ENCODE measurements around the gene MAP4K1.
"Not testable (repeated sequence)": the region's sequence is repeated elsewhere in the genome, so short reads cannot be mapped to it uniquely, and the experiment has no call there.

The MAP4K1 gene

DNA sequence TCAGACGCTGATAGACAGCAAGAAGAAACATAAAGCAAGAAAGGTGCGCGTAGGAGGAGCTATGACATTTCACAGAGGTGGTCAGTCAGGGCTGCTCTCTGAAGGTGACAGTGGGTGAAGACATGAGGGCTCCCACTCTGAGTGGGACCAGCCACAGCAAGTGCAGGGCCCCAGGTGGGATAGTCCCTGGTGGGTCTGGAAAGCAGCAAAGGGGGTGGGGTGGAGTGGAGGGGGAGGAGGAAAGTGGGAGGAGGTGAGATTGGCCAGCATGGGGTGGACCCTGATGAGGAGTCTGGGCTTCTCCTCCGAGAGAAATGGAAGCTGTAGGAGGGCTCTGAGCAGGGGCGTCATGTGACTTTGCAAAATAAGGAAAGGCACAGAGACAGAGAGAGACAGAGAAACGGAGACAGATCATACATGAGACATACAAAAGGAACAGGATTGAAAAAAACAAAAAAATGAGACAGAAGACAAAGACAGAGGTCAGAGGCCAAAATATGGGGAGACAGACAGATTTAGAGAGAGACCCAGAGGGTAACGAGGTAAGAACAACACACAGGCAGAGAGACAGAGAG is 2.7 kb downstream of the MAP4K1 start:
- TF ChIP-seq EZH2 (optimal IDR thresholded peaks at IDR 0.05; ENCODE audit: low read depth, low read length) = no peak
- TF ChIP-seq, protein P1, sequence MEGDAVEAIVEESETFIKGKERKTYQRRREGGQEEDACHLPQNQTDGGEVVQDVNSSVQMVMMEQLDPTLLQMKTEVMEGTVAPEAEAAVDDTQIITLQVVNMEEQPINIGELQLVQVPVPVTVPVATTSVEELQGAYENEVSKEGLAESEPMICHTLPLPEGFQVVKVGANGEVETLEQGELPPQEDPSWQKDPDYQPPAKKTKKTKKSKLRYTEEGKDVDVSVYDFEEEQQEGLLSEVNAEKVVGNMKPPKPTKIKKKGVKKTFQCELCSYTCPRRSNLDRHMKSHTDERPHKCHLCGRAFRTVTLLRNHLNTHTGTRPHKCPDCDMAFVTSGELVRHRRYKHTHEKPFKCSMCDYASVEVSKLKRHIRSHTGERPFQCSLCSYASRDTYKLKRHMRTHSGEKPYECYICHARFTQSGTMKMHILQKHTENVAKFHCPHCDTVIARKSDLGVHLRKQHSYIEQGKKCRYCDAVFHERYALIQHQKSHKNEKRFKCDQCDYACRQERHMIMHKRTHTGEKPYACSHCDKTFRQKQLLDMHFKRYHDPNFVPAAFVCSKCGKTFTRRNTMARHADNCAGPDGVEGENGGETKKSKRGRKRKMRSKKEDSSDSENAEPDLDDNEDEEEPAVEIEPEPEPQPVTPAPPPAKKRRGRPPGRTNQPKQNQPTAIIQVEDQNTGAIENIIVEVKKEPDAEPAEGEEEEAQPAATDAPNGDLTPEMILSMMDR (IDR thresholded peaks at IDR 0.05; ENCODE audit: low read length) = no peak
- TF ChIP-seq EZH2phosphoT487 (IDR thresholded peaks at IDR 0.05; ENCODE audit: low read length) = no peak
- peaks cover 13% of the 10 kb centered on the region for H3F3A ChIP-seq (ENCODE audit: insufficient read depth, low read length)
- no peaks in the 10 kb centered on the region for H4K20me1 ChIP-seq (ENCODE audit: insufficient read depth, low read length)
- no peak overlapping the region for H3K27ac ChIP-seq (ENCODE audit: low read length)
- H3K27me3 ChIP-seq (replicated peaks; ENCODE audit: insufficient read depth, low read length) = no peaks in the 10 kb centered on the region
- H3K9me3 ChIP-seq (replicated peaks; ENCODE audit: insufficient read depth, low read length) = no peaks in the 10 kb centered on the region
- no peaks in the 10 kb centered on the region for H3K9me2 ChIP-seq (replicated peaks; ENCODE audit: insufficient read depth, low read length)
- peaks cover 14% of the 10 kb centered on the region for H3K4me1 ChIP-seq (ENCODE audit: low read length)
- peaks cover 39% of the 10 kb centered on the region for H3K79me2 ChIP-seq (ENCODE audit: low read length)
- H2AFZ ChIP-seq (ENCODE audit: low read length) = no peak overlapping the region
- H3K36me3 ChIP-seq (replicated peaks; ENCODE audit: insufficient read depth, low read length) = no peaks in the 10 kb centered on the region
- H3K9ac ChIP-seq (ENCODE audit: low read length) = no peak overlapping the region
- no peak for DNase-seq
- H3K4me2 ChIP-seq (ENCODE audit: low read depth, low read length) = no peak overlapping the region
- no peak overlapping the region for H3K4me3 ChIP-seq (ENCODE audit: low read length)

GRCh38 chr19:38614289-38614688 is 3.5 kb downstream of the MAP4K1 start:
- H3K36me3 ChIP-seq (replicated peaks; ENCODE audit: insufficient read depth, low read length) = no peaks in the 10 kb centered on the region

DNA sequence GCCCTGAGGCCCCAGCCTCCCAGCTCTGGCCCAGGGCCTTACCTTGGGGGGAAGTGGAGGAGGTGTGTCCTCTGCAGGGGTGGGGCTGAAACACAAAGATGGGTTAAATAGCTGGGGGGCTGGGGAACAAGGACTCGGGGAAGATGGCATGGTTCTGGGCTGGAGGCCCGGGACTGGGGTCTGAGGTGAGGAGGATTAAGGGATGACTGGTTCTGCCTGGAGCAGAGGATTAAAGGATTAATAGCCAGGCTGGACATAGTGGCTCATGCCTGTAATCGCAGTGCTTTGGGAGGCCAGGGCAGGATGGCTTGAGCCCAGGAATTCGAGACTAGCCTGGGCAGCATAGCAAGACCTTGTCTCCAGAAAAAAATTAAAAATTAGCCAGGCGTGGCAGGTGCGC is 11.6 kb downstream of the MAP4K1 start:
- Histone ChIP-seq H3K9me2 (replicated peaks; ENCODE audit: insufficient read depth, low read length) (no peaks in the 10 kb centered on the region), H2AFZ (ENCODE audit: low read length) (no peak overlapping the region), H3K27ac (ENCODE audit: low read length) (no peak overlapping the region), H3K9me3 (replicated peaks; ENCODE audit: insufficient read depth, low read length) (no peaks in the 10 kb centered on the region), H3K36me3 (replicated peaks; ENCODE audit: insufficient read depth, low read length) (no peaks in the 10 kb centered on the region), H3K4me2 (ENCODE audit: low read depth, low read length) (no peak overlapping the region), H3K4me1 (ENCODE audit: low read length) (no peaks in the 10 kb centered on the region), H3F3A (ENCODE audit: insufficient read depth, low read length) (no peaks in the 10 kb centered on the region), H3K79me2 (ENCODE audit: low read length) (no peaks in the 10 kb centered on the region), H3K9ac (ENCODE audit: low read length) (no peak overlapping the region), H3K27me3 (replicated peaks; ENCODE audit: insufficient read depth, low read length) (no peaks in the 10 kb centered on the region), H3K4me3 (ENCODE audit: low read length) (no peak overlapping the region), H4K20me1 (ENCODE audit: insufficient read depth, low read length) (no peaks in the 10 kb centered on the region)
- TF ChIP-seq EZH2 (optimal IDR thresholded peaks at IDR 0.05; ENCODE audit: low read depth, low read length) (no peak), EZH2phosphoT487 (IDR thresholded peaks at IDR 0.05; ENCODE audit: low read length) (no peak)
- TF ChIP-seq, protein P1 (IDR thresholded peaks at IDR 0.05; ENCODE audit: low read length) = no peak
- DNase-seq = no peak

More at GRCh38 chr19:38614289-38614688, 3.5 kb downstream of the MAP4K1 start:
- TF ChIP-seq EZH2 (optimal IDR thresholded peaks at IDR 0.05; ENCODE audit: low read depth, low read length) = no peak
- TF ChIP-seq EZH2phosphoT487 (IDR thresholded peaks at IDR 0.05; ENCODE audit: low read length) = no peak
- TF ChIP-seq, protein P1 (IDR thresholded peaks at IDR 0.05; ENCODE audit: low read length) = no peak
- Histone ChIP-seq H3K4me2 (ENCODE audit: low read depth, low read length) (no peak overlapping the region), H3K27me3 (replicated peaks; ENCODE audit: insufficient read depth, low read length) (no peaks in the 10 kb centered on the region), H2AFZ (ENCODE audit: low read length) (no peak overlapping the region), H3K27ac (ENCODE audit: low read length) (no peak overlapping the region), H3K9ac (ENCODE audit: low read length) (no peak overlapping the region), H4K20me1 (ENCODE audit: insufficient read depth, low read length) (no peaks in the 10 kb centered on the region), H3K4me3 (ENCODE audit: low read length) (no peak overlapping the region), H3K4me1 (ENCODE audit: low read length) (0 out of 2 replicates have a peak, but pooled peaks cover 8% of the 10 kb centered on the region), H3K79me2 (ENCODE audit: low read length) (peaks cover 31% of the 10 kb centered on the region), H3K9me2 (replicated peaks; ENCODE audit: insufficient read depth, low read length) (no peaks in the 10 kb centered on the region), H3K9me3 (replicated peaks; ENCODE audit: insufficient read depth, low read length) (no peaks in the 10 kb centered on the region), H3F3A (ENCODE audit: insufficient read depth, low read length) (peaks cover 13% of the 10 kb centered on the region)
- no peak for DNase-seq

- not testable (repeated sequence) for H3K9ac ChIP-seq (ENCODE audit: low read length); H3K27ac ChIP-seq (ENCODE audit: low read length); H3K9me2 ChIP-seq (replicated peaks; ENCODE audit: insufficient read depth, low read length); H2AFZ ChIP-seq (ENCODE audit: low read length); H4K20me1 ChIP-seq (ENCODE audit: insufficient read depth, low read length); H3K79me2 ChIP-seq (ENCODE audit: low read length); DNase-seq; H3K9me3 ChIP-seq (replicated peaks; ENCODE audit: insufficient read depth, low read length); H3F3A ChIP-seq (ENCODE audit: insufficient read depth, low read length); H3K4me2 ChIP-seq (ENCODE audit: low read depth, low read length); H3K4me3 ChIP-seq (ENCODE audit: low read length); H3K27me3 ChIP-seq (replicated peaks; ENCODE audit: insufficient read depth, low read length); H3K36me3 ChIP-seq (replicated peaks; ENCODE audit: insufficient read depth, low read length); H3K4me1 ChIP-seq (ENCODE audit: low read length)
These were observed 14.9 kb downstream of the MAP4K1 start for GRCh38 chr19:38602856-38603255.

Data from MM.1S (cell line).